HuH-7.5 (cell line): ENCODE data around the gene VAPB.
"Not testable (repeated sequence)": the region's sequence is repeated elsewhere in the genome, so short reads cannot be mapped to it uniquely, and the experiment has no call there.

Source experiments
- DNase-seq: peaks from one replicate; pipeline ENCODE4 v3.0.0; 2011; ENCODE audit warnings: low spot score

VAPB gene, protein sequence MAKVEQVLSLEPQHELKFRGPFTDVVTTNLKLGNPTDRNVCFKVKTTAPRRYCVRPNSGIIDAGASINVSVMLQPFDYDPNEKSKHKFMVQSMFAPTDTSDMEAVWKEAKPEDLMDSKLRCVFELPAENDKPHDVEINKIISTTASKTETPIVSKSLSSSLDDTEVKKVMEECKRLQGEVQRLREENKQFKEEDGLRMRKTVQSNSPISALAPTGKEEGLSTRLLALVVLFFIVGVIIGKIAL

DNA sequence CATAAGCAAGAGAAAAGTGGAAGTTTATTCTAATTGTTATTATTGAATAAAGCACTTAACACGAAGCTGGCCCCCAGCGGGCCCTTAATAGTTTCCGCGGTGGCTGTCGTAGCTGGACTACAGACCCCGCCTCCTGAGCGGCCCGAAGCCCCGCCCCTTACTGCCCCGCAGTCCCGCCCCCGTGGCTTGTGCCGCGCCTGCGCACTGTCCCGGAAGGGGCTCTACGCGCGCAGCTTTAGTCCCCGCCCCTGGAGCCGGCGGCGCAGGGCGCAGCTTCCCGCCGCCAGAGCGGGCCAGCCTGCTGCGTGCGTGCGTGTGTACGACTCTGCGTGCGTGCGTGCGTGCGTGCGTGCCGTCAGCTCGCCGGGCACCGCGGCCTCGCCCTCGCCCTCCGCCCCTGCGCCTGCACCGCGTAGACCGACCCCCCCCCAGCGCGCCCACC, at the start of gene VAPB:
Gene VAPB (plus strand): TSS at position 348 of the 442 bp plus-strand sequence. CDS start 231 bp downstream, outside the sequence.
- DNase-seq, result peak; percentile 79

- no peak for DNase-seq
Observed at GRCh38 chr20:58339741-58340140, 49.3 kb upstream of the VAPB start.

GRCh38 chr20:58340151-58340550, 48.9 kb upstream of the VAPB start:
- no peak for DNase-seq

DNA sequence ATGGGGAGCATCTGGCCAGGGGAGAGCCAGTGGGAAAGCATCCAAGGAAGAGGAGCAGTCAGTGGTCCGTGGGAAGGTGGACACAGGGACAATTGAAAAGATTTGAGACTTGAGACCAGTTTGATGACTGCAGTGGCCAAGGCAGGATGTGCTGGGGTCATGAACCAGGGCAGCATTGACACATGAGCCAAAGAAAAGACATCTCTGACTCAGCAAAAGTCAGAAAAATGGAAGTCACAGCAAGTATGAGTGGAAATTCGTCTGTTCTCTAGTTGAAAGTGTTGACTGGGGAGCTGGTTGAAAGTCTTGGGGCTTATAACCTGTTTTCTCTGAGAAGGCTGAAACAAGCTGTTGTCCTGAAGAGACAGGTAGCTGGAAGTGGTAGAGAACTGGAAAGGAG, 48.2 kb upstream of the VAPB start:
- no peak for DNase-seq

- DNase-seq, result no peak
Observed at GRCh38 chr20:58342104-58342945, 46.7 kb upstream of the VAPB start.

DNA sequence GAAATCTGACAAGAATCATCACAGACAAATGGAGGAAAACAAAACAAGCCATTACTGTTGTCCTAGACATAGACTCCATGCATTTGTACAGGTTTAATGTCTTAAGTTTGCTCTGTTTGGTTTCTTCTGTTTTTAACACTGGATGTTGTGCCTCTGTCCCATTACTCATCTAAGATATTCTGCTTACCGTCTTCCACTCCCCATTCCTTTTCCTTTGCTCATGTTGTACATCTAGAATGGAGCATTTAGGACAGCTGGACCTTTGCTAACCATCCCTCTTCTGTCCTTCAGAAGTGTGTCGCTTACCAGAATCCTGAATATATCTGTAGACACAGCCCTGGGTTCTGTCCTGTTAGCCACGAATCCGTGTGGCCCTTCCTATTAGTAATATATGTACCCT, 44.3 kb upstream of the VAPB start:
- no peak for DNase-seq

- DNase-seq, result no peak
Observed at GRCh38 chr20:58349570-58349969, 39.5 kb upstream of the VAPB start.

GRCh38 chr20:58352468-58352867, 36.6 kb upstream of the VAPB start:
- DNase-seq, result no peak

DNA sequence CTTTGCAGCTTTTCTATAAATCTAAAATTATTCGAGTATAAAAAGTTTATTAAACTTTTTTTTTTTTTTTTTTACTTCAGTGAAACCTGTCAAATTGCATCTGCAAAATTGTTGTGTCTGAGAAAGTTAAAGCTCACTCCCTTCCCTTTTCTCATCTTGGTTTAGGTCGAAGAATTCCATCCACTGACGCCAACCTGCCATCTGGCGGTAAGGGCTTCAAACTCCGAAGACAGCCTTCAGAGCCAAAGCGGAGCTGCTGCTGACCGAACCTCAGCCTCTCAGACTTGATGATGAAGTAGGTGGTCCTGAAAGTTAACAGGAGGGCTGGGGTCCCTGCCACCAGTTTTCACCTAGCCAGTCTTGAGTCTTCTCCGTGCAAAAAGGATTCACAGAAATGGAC, 29.6 kb upstream of the VAPB start:
- DNase-seq, result no peak

DNA sequence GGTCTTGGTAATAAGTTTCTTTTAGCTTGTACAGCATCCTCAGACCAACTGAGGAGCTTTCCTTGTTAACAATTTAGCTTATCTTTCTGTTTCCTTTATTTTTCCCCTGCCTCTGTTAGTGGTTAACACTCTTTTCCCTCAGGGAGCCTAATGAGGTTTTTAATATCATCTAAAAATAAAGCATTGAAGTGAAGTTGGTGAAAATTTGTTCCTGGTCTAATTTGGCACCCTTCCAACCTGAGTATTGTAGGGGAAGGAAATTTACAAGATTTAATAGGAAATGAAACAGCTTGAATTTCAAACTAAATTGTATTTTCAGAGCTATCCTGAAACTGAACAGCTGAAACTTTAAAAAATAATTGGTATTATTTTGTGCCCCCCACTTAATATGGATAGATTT, 28.1 kb upstream of the VAPB start:
- DNase-seq, result no peak

DNA sequence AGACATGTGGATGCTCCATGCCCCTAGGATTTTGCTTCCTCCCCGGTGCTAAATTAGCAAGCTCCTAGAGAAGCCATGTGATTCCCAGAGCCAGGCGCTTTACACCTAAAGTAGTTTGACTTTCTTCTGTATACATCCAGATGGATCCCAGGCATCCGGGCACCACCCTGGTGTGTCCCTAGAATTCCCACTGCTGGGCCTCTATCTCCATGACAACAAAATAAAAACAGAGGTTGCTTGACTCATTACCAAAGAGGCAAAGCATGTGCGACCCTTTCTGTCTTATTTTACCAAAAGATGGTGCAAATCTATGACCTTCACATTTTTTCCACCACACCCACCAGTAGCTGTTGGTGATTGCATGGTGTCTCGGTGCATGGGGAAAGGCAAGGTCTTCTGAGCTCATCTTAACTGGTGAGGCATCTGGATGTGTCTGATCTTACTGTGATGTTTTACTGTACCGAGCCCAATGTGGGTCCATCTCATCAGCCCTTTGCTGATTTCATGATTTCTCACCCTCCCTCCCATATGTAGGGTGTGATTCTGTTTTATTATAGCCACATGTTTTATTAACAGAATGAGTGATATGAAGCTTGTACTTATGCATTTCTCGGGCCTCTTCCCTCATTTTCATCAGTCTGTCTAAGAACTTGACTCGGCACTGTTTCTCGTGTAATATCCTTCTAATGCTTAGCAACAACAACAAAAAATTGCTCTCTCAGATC, 27.4 kb upstream of the VAPB start:
- DNase-seq, result no peak

DNA sequence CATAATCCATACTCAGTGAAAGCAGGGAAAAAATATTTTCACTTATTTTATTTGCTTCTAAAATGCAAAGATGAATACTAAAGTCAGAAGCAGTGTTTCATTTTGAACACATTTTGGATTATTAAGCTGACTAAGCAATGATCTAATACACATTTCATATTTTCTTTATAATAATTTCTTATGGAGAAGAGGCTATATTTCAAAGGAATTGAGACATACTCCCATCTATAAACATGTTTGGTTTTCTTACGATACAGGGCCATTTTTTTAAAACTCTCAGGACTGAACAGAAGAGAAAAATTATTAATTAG, 26.9 kb upstream of the VAPB start:
- no peak for DNase-seq

- DNase-seq, result no peak
Observed at GRCh38 chr20:58362970-58363369, 26.1 kb upstream of the VAPB start.

DNA sequence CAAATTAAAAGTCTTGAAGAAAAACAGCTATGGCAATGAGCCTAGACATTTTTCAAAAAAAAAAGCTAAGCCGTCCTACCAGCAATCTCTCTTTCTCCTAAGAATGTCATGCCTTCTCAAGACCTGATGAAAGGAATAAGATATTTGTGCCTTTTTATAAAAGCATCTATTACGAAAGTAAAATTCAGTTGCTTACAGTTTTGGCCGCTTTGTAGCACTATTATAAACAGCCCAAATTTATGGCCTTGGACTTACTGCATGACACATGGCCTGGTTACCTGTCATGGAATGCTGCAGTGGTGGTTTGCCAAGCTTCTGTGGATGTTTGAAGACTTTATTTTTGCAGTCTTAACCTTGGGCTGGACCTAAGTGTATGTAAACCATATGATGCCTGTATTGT, 22.2 kb upstream of the VAPB start:
- no peak for DNase-seq

DNA sequence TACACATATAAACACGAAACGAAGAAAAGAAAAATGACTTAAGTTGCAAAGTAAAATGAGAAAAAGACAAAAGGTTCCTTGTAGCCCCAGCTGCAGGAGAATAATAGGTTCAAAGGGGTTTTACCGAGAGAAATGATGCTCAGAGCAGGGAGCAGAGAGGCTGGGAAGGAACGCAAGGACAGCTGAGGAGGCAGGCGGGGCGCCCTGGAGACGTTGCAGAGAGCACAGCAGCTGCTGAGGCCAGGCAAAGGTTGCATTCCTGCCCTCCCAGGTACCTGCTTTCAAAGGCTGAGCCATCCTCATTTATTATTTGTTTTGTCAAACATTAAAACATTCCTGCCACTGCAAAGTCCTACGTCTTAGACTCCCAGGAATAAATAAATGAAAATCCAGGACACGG, 16.2 kb upstream of the VAPB start:
- DNase-seq, result no peak

GRCh38 chr20:58373296-58373695, 15.7 kb upstream of the VAPB start:
- not testable (repeated sequence) for DNase-seq

- DNase-seq, result no peak
Observed at GRCh38 chr20:58374027-58374850, 14.8 kb upstream of the VAPB start.

GRCh38 chr20:58374906-58375758, 13.9 kb upstream of the VAPB start:
- no peak for DNase-seq

DNA sequence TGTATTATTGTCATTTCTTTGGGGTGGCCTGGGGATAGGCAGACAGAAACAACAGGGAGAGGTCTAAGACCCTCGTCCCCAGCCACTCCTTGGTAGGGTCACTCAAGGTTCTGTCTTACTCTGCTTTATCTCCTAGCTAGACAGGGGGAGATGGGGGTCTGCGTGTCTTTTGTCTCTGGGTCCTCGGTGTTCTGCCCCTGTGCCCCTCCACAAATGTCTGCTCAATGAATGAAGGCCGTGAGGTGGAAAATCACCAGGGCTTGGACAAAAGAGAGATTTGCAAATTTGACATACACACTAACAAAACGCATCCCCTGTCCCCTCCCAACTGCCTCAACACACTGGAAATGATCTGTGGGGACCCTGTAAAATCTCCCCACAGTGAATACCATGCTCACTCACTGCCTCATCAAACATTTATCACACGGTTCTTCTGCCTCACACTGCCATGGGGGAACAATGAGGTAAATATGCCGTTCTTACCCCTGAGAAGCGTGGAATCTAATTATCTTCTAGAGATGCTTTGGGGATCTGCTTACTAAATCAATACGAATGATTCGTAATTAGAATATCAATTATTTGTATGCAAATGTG, 13.2 kb upstream of the VAPB start:
- DNase-seq, result no peak

- no peak for DNase-seq
Observed at GRCh38 chr20:58377017-58377416, 12.0 kb upstream of the VAPB start.
